A673 (cell line): ENCODE measurements around the gene GNAQ.

ENCODE experiments used
- CTCF ChIP-seq: fragments of 300-800, 200-600 bp; sonication (generic); conservative IDR thresholded peaks from 2 replicates; pipeline ENCODE4 v1.5.1; 2017; ENCODE audit warnings: low read depth, mild to moderate bottlenecking, antibody characterized with exemption, low read length, moderate library complexity, mixed read lengths
- EZH2 ChIP-seq: fragments of 200-600 bp; sonication (generic); IDR thresholded peaks from 2 replicates; pipeline ENCODE4 v1.6.1; 2017; ENCODE audit warnings: borderline replicate concordance, low read depth, mild to moderate bottlenecking, mixed read lengths, antibody characterized with exemption, low read length; ENCODE audit not compliant: poor library complexity, severe bottlenecking

DNA sequence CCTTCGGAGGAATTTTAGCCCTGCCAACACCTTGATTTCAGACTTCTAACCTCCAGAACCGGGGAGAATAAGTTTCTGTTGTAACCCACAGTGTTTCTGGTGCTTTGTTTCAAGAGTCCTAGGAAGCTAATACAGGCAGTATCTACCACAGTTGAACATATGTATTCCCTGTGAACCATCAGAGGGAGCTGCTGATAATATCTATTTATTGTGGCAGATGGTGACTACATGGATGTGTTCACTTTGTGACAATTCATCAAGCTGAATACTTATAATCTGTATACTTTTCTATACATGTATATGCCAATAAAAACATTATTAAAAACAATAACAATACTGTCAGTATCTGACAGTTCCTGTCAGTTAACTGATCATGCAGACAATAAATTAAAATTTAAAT lies 246.3 kb downstream of the GNAQ start:
- TF ChIP-seq CTCF, result no peak
- TF ChIP-seq EZH2, result no peak
